ENCODE results near the gene YBX1.
A peak's percentile ranks its signal among the peaks of the same experiment; 100 is the strongest.
"Not testable (repeated sequence)": the region's sequence is repeated elsewhere in the genome, so short reads cannot be mapped to it uniquely, and the experiment has no call there.

The YBX1 gene

DNA sequence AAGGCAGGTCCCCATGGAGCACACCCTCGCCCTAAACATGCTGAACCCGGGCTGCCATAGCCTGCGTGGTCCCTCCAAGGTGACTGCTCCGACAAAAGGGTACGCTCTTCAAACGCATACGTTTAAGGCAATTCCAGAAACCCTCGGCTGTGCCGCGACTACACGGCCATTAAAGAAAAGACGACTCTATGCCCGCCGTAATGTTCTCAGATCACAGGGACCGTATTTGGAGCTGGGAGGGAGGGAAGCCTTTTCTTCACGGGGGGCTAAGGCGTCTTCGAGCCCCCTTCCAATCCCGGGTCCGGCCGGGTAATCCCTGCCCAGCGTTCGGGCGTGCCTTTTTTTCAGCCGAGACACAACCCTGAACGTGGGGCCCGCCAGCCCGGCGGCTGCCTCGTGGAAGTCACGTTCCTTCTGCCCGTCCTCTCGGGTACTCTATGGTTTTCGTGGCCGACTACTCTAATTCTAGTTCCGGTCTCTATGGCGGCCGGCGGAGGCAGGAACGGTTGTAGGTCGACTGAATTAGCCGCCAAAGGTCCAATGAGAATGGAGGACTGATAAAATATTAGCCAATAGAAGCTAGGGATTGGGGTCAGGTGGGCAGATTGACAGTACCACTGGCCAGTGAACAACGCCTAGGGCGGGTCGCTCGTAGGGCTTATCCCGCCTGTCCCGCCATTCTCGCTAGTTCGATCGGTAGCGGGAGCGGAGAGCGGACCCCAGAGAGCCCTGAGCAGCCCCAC lies at the start of gene YBX1:
Gene YBX1, plus strand, starts transcription at position 678 of the 743 bp plus-strand sequence. CDS start 148 bp downstream, outside the sequence.
- DNase-seq, result peak; percentile 95

DNA sequence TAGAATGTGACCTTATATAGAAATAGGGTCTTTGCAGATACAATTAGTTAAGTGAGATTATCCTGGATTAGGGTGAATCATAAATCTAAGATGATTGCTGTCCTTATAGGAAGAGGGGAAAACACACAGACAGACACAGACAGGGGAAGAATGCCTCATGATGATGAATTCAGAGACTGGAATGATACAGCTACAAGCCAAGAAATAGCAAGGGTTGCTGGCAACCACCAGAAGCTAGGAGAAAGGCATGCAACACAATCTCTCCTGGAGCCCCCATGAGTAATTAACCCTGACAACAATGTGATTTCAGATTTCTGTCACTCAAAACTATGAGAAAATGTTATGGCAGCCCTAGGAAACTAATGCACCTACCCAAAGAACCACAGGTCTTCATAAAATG lies 43.1 kb upstream of the YBX1 start:
- no peak for DNase-seq

DNA sequence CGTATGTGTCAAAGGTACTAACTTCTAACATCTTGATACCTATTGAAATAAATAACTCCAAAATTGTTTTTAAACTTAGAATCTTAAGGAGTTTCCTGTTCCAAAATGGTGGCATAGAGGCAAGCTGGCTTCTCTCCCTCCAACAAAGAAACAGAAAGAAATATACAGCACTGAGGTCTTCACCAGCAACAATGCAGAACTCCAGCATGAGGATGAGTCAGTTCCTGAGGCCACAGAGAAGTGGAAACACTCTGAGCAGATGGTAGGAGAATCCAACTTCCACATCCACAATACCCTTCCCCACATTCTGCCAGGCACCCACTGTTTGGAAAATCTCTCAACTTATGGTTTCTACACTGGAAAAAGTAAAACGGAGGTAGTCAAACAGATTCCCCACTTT lies 36.2 kb upstream of the YBX1 start:
- no peak for DNase-seq

DNA sequence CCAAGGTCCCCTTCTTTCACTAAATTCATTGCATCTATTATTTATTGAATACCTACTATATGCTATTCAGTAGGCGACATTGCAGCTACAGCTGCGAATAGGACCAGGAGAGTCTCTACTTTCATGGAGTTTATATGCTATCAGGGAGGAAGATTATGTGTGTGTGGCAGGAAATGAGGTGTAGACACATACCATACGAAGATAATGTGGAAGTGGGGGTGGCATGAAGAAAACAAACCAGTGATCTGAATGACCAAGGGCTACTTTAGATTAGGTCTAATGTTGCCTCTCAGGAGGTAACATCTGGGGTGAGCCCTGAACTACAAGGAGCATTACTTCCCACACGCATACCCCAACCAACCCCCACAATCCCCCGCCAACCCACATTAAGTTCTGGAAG lies 25.0 kb upstream of the YBX1 start:
- no peak for DNase-seq

DNA sequence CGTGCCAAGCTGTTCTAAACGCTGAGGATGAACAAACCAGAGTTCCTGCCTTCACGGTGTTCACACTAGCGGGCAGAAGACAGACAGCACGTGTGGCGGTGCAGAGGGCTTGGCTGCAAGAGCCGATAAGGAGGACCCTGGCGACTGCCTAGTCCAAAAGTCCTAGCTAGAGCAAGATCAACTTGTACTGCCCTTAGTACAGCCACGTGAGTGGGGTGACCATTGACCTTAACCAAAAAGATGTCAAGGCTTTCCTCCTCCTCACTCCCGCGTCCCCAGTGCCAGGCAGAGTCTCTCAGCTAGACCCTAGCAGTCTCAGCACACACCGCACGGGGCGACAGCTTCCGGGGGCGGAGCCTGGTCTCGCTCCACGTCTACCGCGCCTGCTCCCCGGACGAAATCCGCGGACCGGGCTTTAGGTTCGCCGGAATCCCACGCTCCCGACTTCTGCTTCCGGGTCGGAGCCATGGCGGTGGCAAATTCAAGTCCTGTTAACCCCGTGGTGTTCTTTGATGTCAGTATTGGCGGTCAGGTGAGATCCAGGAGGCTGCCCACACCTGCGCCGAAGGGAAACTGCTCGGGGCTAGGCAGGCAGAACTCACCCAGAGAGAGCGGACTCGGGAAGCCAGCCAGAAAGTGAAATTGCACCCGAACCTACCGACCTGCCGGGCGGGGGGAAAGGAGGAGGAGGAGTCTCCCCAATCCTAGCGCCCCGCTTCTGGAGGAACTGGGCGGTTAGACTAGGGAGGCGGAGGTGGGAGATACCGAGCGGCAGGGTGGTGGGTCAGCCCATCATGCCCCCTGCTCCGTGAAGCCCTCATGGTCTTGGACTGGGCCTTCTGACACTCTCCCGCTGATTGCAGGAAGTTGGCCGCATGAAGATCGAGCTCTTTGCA lies 24.0 kb upstream of the YBX1 start, which contains the start of gene PPIH:
Gene PPIH, plus strand, starts transcription at position 443 of the 896 bp plus-strand sequence. Its CDS starts 24 bp downstream, at position 467.
- DNase-seq, result peak; percentile 97

DNA sequence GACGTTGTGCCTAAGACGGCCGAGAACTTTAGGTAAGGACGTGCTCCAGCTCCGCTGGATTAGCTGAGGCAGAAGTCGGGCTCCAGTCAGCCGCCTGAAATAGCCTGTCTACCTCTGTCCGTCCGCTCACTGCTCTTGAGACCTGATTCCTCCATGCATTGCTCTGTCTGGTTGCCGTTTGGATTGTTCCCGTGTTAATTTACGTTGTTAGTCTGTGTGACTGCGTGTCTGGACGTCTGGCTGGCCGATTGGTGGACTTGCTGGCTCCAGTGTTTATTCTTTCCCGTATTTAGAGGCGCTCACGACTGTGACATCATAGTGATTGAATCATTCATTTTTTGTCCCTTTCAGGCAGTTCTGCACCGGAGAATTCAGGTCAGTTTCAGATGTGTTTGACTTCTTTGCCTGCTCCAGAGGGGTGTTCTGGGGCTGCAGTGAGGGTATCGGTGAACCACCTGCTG lies 23.3 kb upstream of the YBX1 start:
- DNase-seq, result no peak

DNA sequence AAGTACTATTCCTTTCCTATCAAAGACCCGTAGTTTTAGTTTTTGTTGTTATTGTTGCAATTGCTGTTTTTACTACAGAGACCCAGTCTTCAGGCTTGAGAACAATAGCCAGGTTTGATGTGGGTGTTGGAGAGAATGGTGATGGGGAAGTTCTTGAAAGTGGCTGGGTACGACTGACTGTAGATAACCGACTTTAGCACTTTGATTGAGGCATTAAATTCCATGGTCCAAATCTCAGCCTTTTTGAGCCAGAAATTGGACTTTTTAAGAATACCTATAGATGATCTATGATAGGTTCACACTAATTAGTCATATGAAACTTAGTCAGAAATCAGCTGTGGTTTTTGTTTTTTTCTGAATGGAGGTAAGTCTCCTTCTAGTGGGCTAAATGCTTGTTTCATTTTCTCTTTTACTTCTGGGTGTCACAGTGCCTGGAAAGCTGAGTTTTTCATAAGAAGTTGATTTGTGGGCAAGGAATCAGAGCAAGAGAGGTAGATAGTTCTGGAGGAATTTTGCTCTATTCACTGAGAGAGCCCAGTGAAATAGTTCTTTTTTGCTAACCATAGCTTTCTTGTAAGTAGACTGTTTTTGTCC lies 21.2 kb upstream of the YBX1 start:
- DNase-seq, result no peak

DNA sequence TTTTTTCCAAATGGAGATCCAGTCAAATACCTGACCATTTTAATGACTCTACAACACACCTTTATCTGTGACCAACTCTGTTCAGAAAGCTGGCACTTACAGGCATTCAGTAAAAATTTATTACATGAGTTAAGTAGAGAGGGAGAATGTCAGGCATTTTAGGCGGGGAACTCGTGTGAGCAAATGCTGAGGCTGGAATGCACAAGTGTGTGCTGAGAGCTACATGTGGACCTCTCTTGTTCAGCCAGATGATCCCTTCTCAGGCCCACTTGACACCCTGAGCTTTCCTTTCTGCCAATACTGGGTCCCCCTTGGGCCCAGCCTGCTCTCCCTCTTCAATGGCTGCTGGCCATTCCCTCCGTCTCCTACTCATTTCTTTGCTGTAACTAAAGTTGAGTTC lies 12.3 kb upstream of the YBX1 start:
- DNase-seq, result no peak

DNA sequence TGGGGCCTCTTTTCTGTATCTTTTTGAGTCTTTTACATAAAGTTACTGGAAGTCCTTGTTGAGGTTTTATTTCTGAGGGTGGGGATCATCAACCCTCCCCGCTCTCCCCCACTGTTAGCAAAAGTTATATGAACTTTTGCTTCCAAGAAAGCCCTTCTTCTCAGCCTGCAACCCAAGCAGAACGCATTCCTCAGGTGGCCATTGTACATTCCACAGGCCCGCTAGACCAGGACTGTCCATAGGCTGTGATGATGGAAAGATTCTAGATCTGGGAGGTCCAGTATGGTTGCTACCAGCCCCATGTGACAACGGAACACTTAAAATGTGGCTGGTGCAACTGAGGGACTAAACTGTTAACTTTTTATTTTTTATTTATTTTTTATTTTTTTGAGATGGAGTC lies 11.8 kb upstream of the YBX1 start:
- no peak for DNase-seq

DNA sequence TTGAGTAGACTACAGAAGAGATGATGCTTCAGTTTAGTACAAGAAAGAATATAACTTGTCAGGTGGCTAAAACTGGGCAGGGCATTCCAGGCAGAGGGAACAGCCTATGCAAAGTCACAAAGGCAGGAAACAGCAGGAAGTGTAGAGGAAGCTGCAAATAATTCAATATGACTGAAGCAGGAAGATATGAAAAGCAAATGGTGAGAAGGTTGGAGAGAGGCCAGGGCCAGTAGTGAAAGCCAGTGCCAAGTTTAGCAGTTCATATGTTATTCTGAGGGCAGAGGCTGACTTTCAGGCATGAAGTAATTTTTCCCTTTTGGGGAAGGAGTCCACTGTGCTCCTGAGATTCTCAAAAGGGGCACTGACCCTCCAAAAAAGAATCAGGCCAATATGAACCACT lies 8.0 kb upstream of the YBX1 start:
- DNase-seq, result no peak

DNA sequence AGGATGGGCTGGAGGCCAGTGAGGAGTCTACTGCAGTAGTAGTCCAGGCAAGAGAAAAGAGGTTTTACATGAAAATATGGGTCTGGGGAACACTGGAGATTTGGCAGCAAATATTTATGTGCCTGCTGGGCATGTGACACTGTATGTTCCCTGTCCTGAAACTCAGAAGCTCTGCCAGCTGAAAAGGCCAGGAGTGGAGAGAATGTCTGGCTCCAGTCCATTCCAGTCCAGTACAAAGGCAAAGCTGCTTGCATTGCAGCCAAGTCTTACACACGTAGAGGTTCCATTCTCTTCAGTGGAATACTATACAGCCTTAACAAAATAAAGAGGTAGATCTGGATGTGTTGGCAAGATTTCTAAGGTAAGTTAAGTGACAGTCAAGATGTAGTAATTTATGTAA lies 7.5 kb upstream of the YBX1 start:
- no peak for DNase-seq

DNA sequence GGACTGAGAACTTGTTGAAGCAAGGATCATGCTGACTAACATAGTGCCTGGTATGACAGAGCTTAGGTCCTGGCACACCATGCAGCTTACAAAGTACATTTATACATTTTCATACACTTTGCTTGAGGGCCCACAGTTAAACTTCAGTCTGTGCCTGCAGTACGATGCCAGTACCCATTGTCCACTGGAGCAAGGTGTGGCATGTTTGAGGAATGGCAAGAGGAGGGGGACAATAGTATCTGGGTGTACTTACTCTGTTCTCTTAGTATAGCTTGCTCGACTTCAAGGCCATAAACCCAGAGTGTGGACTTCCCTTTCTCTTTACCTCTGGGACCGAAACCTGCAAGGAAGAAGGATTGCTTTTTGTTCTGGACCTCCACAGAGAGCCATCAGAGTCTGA lies 6.8 kb upstream of the YBX1 start:
- no peak for DNase-seq

DNA sequence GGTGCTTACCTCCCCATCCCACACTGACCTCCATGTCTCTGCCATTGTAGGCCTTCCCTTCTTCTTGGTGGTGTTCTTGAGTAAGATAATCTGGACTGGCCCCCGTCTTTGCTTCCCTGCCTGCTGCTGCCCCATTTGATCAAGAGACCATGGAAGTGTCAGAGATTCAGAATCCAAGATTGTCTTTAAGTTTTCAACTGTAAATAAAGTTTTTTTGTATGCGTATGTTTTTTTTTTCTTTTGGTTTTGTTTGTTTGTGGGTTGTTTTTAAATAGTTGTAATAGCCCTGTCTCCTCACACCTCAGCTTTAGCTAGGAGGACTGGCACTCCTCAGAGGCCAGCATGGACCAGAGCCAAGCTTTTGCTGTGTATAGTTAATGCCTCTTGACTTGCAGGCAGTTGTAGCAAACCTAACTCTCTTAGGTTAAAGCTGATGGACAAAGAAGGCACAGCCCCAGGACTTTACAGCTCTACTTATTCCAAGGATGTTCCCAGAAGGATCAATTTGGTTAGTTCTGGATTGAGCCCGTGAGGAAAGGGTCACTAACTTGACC lies 5.6 kb upstream of the YBX1 start:
- no peak for DNase-seq

DNA sequence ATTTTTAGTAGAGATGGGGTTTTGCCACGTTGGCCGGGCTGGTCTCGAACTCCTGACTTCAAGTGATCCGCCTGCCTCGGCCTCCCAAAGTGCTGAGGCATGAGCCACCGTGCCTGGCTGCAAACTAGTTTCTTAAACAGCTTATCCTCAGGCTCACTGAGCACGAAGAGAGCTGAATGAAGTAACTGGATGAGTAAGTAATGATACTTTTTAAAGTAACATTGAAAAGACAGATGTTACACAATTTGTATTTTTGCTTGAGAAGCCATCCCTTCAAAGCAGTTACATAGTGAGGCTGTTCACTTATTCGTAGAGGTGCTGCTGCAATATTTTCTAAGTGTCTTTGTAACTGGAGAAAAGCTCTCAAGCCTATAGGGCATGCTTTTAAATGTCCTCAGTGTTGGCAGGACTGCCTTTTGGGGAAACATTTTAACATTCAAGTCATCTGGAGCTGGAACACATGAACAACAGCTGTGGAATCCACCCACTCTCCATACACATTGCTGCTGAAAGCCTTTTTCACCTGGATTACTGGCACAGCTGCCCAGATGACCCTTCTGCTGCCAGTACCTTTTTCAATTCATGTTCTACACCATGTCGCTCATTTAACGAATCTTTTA lies 2.7 kb upstream of the YBX1 start:
- no peak for DNase-seq

DNA sequence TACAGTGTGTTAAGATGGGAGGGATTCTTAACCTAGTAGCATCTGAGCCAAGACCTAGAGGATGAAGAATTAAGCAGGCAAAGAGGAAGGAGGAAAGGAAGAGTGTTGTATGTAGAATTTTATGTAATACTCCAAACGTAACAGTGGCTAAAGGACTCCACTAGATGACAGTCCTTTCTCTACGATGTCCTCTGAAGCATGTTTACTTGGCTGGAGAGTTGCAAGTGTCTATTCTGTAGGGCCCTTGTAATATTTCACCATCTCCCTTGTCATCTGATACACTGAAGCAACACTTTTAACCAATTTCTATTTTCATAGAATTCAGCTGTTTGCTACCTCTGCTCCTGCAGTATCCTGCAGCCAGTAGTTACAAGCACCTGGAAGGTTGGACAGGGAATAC lies 2.2 kb upstream of the YBX1 start:
- DNase-seq, result no peak

DNA sequence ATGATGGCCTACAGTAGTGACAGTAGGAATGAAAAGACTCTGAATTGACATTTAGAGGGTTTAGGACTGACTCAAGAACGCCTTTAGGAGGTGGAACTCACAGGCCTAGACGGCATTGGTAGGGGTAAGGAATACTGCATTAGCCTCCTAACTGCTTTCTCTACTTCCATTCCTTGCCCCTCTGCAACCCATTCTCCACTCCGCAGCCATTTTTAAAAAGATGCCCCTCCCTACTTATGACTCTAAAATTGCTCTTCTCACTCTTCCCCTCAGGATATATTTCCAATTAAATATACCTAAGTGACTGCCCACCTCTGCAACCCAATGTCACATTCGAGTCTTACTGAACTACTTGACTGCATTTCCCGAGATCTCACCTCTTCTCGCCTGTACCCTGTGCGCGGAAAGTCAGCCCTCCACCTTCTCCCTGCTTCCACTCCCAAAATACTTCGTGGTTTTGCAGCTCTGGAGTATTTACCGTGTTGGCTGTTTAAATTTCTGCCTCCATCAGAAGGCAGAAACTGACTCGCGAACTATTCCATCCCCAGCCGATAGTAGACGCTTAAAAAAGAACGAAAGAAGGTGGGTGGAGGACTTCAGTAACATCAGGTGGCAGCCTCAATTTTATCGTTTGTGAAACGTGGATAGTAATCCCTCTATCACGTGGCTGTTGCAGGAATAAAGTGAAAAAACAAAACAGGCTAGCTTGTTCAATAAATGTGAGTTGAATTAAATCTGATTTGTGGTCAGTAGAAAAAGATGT lies 1.1 kb upstream of the YBX1 start:
- DNase-seq, result peak; percentile 28

DNA sequence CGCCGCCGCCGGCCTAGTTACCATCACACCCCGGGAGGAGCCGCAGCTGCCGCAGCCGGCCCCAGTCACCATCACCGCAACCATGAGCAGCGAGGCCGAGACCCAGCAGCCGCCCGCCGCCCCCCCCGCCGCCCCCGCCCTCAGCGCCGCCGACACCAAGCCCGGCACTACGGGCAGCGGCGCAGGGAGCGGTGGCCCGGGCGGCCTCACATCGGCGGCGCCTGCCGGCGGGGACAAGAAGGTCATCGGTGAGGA lies 193 bp downstream of the YBX1 start:
- not testable (repeated sequence) for DNase-seq

DNA sequence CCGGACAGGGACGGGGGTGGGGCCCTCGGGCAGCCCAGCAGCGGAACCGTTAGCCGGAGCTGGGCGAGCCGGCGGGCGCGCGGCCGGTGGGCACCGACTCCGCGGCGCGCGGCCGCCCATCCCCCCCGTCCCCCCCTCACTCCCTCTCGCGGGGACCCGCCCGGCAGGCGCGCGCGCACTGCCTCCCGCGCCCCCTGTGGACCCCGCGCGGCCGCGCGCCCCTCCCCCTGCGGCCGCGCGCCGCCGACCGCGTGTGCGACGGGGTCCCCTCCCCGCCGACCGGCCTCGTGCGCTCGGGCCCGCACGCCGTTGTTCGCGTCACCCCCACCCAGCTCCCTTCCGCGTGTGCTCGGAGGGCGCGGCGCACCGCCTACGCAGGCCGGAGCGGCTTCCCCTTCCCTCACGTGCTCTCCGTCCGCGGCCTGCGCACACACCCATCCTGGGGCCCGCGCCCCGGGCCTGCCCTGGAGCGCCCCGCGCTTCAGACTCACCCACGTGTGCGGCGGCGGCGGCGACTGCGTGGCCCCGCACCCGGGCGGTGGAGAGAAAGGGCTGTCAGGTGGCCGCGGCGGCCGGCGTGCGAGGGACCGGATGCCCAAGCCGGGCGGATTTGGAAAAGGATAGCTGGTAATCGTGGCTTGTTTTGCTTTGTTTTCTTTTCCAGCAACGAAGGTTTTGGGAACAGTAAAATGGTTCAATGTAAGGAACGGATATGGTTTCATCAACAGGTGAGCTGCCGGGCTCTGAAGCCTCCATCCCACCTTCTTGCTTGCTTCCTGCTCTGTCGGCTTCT lies 717 bp downstream of the YBX1 start:
- DNase-seq, result peak; percentile 67

DNA sequence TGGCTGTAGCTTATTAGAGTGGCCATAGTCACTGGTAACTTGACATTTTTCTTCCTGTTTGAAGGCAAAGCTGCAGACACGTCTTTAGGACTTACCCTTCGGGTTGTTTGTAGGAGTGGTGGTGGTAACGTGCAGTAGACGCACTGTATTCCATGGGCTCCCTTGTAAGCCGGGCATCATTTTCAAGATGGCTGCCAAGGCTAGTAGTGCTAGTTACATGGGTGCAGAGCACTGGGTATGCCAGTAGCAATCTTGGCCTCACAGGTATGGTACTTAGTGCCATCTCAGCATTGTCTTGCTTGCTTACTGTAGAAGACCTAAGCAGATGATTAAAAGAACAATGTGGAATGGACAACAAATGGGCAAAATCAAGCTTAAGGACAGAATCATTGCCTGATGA lies 1.9 kb downstream of the YBX1 start:
- peak; percentile 15 for DNase-seq

DNA sequence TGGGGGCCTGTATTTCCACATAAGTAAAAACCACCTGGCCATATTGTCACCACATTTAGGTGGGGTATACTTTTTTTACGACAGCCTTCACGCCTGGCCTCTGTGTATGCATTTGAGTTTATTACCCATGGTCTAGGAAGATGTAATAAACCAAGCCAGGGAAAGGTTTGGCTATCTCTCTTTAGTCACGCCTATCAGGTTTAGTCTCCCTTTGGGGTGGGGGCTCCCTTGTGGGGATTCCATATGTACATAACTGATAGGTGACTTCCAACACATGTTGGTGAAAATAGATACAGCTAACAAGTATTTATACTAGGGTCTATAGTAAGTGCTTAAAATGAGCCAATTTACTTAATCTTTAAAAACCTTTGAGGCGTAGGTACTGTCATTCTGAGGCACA lies 4.2 kb downstream of the YBX1 start:
- DNase-seq, result no peak

DNA sequence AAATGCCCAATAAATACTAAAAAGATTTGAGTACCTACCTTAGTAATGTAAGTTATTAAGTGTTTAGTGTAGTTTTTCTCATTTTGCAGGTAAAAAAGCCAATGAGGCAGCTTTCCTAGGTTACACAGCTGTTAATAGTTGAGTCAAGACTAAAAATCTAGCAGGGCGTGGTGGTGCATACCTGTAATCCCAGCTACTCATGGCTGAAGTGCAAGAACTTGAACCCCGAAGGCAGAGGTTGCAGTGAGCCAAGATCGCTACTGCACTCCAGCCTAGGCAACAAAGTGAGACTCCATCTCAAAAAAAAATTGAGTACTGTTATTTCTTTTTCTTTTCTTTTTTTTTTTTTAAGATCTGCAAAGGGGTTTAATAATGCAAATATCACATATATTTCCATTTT lies 7.7 kb downstream of the YBX1 start:
- no peak for DNase-seq
